ENCODE measurements around the gene SNRK. TPM values are rescaled to one million over a fixed set of nuclear protein-coding genes. Genes with fewer than 3 reads are reported as not detected.

Gene SNRK, protein sequence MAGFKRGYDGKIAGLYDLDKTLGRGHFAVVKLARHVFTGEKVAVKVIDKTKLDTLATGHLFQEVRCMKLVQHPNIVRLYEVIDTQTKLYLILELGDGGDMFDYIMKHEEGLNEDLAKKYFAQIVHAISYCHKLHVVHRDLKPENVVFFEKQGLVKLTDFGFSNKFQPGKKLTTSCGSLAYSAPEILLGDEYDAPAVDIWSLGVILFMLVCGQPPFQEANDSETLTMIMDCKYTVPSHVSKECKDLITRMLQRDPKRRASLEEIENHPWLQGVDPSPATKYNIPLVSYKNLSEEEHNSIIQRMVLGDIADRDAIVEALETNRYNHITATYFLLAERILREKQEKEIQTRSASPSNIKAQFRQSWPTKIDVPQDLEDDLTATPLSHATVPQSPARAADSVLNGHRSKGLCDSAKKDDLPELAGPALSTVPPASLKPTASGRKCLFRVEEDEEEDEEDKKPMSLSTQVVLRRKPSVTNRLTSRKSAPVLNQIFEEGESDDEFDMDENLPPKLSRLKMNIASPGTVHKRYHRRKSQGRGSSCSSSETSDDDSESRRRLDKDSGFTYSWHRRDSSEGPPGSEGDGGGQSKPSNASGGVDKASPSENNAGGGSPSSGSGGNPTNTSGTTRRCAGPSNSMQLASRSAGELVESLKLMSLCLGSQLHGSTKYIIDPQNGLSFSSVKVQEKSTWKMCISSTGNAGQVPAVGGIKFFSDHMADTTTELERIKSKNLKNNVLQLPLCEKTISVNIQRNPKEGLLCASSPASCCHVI
- 33.0 TPM for total RNA-seq

DNA sequence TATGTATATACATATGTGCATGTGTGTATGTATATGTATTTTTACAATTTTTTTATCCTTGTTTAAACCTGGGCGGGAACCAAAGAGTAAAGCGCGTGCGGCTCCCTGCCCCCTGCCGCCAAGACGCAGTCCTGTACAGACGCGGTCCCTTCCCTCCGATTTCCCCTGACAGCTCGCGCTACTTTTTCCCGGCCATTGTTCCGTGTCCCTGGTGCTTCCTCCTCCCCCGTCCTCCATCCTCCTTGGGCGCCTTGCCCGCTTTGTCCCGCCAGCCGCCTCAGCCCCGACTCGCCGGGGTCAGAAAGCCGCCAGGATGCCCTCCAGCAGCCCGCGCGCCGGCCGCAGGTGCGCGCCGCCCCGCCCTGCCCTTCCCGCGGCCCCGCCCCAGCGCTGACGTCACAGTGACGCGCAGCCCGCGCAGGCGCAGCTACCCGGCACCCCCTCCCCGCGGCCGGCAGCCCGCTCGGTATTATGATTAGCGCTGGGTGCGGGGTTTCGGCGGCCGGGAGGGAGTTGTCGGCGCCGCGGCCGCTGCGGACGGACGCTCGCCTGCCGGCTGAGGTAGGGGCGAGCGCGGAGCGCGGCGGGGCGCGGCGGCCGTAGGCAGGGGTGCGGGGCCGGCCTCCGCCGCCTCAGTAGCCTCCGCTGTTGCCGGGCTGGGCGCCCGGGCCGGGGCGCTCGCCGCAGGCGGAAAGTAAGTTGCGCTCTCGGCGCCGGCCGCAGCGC, at the start of gene SNRK:
Gene SNRK (plus strand): TSS at position 426 of the 726 bp plus-strand sequence. CDS start 16,664 bp downstream, outside the sequence.
- peak; percentile 96 for ATAC-seq

DNA sequence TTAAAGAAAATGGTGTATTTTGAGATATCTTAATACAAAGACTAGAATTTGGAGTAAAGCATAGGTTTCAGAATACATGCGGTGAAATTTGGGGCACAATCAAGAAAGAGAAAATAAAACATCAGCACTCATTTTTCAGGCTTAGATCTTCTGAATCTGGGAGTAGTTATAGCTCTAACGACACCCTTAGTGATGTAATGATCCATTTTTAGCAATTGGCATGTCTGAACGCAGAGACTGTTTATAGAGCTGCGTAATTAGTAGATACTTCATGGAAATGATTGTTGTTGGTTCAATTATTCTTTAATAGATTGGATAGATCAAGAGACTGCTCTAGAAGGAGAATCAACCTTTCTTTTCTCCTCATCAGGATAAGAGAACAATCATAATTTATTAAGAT, 47.5 kb upstream of the SNRK start:
- ATAC-seq = no peak

DNA sequence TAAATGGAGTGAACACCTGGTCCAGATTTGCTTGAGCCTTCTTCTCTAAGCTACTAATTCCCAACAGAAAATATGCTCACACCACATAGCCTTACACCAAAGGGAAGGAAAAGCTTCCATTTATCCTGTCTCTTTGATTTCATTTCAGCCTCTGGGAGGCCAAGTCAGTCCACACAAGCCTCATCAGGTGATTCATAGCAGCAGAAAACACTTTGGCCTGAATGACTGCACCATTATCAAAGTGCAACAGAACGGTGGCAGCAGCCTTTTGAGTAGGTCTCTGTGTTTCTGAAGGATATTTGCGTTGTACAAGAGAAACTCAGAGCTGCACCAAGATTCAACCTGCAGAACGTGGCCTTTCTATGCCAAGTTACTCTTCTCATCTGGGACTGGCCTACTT, 46.6 kb upstream of the SNRK start:
- ATAC-seq = no peak

DNA sequence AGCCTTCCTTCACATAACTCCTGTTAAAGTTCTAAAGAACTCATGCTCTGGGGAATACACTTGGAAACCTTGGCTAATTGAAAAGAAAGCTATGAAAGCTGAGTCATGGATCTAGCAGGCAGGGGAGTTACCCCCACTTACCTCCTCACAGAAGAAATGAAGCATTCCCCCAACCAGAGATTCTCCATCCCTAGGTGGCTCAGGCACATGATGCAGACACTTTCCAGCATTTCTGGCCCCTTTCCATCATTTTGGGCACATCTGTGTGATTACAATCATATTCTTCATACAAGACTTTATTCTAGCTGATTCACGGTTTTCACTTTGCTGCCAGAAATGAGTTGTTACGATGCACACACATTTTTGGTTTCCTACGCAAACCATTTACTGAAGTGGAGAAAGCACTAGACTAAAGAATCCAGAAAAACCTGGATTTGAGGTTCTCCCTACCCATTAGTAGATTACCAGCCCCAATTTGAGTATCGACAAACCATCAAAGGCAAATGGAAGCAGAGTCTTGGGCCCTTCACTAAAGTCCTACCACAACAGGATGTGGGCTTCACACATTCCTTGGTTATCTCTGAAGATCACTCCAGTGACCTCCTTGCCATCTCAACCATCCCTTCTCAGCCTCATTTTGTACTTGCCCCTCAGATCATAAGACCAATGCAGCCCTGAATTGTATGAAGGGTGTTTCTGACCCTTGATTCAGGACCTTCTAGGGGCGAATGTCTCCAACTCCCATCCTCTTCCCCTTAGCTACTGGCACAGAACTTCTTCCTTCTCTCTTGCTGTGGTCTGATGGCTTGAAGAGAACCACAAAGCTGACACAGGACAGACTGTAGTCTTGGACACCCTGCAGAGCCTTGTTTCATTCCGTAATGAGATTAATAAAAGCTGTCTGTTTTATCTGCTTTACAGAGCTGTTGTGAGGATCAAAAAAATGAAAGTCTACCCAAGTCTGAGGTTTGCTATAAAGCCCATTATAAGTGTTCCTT, 42.5 kb upstream of the SNRK start:
- ATAC-seq = no peak

DNA sequence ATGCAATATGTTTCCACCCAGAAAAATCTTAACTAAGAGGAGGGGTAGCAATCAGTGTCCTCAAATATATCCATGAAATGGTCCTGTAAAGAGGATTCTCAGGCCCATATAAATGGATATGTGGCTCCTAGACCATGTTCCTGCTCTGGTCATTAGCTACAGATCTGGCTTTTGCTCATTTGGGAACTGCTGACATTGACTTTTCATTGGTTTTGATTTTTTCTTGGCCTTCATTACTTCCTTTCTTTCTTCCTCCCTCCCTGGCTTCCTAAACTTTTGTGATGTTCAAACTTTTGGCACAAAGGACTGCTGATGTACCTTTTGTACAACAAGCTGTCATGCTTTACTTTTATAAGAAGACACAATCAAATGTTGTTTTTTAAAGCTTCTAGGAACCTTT, 41.6 kb upstream of the SNRK start:
- ATAC-seq = no peak

DNA sequence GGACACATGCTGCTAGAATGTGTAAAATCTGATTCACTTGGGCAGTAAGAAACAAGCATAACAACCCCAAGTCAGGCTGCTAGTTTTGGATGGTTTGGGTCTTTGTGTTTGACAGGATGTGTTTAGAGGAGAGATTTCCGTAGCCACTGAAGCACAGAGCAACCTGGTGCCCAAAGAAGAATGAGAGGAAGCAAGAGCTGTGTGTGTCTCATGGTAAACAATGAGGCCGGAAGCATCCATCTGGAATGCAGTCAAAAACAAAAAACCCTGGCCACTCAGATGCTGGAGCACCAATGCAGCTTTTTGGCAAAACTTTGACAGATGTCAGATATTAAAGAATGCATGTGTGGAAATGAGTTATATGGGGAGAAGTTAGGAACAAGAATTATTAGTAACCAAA, 39.4 kb upstream of the SNRK start:
- peak; percentile 21 for ATAC-seq

DNA sequence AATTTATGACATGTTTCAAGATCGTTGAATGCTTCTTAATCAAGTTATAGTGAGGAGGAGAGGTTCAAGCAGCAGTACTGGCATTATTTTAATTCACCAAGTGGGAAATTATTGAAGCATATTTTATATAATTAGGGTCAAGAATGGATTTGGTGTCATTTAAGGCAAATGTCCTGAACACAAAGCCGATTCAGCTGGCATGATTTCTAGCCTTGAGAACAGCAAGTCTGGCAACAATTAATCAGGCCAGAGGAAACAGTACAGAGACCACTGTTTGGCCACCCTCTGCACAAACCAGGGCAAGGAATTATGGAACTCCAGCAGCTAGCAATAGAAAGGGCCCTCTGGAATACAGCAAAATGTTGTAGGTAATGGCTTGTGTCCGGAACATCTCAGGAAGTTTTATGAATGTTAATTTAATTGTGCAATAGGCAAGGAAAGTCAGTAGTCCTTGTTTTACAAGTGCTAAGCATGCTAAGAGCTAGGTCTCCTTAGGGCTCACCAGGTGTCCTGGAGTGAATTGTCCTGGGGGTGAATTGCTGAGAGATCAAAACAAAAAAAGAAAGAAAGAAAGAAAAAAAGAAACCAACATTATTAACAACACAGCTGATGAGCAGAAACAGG, 38.7 kb upstream of the SNRK start:
- no peak for ATAC-seq

DNA sequence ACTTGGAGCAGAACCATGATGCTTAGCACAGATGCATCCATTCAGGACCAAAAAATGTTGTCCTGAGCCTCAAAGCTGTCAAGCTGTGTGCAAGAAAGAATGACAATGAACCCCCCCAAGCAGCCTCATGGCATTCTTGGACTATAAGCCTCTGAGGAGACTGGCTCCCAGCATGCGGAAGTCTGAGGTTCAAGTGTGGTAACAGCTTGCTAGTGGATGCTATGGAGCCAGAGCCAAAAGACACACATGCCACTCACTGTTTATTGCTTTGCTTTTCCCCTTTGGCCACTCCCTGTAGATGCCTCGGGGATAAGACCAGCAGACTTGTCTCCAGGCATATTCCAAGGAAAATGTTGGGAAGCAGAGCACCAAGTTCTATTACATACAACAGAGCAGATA, 38.2 kb upstream of the SNRK start:
- ATAC-seq = no peak

DNA sequence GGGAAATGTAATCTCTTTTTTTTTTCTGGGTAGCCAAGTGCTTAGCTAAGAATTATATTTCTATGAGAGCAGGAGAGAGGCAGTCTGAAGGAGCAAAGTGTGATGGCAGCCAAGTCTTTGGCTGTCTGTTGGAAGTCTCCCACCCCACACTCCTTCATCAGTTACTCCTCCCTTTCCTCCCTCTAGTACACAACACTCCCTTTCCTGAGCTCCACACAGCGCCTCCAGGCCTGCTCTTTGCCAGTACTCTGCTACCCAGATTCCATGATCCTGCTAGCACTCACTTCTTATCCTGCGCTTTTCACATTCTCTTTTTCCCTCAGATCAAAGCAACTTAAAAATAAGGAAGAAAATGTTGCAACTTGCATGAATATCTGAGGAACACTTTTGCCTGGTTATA, 37.4 kb upstream of the SNRK start:
- no peak for ATAC-seq

DNA sequence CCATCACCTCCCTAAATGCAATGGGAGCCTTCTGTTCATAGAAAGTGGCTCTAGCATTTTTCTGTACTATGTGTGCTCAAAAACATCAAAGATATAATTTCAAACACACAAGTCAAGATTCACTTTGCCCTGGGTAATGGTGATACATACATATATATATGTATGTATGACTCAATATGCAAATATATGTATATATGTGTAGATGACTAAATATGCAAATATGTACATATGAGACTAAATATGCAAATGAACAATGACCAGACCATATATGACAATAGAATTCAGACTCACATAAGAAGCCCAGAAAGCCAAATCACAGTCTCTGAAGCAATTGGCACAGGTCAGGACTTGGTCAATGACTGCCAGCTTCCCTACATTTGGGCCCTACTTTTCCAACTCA, 36.9 kb upstream of the SNRK start:
- peak; percentile 54 for ATAC-seq

DNA sequence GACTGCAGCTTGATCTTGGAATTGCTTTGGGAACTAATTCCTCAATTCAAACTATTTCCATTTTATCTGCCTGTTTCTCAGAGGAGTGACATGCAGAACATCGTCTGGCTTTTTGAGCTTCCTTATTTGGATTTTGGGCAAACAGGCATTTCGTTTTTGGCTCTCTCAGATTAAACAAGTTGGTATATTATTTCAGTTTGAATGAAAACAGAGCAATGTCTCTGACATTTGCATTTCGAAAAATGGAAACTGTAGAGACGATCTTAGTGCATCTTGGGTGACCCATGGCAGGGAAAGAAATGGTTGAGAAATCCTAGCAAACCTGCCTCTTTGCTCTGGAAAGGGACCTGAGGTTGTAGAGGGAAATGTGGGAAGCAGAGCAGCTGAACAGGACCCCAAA, 33.0 kb upstream of the SNRK start:
- no peak for ATAC-seq

DNA sequence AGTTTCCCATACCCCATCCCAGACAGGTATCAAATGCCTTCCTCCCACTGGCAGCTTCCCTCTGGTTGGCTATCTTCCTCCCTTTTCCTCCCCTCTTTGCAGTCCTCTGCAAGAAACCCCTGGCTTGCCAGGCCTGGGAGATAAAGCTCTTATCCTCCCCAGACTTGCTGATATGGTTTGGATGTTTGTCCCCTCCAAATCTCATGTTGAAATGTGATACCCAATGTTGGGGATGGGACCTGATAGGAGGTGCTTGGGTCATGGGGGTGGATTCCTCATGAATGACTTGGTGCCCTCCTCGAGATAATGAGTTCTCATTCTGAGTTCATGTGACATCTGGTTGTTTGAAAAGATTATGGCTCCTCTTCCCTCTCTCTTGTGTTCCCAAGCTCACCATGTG, 32.2 kb upstream of the SNRK start:
- no peak for ATAC-seq

DNA sequence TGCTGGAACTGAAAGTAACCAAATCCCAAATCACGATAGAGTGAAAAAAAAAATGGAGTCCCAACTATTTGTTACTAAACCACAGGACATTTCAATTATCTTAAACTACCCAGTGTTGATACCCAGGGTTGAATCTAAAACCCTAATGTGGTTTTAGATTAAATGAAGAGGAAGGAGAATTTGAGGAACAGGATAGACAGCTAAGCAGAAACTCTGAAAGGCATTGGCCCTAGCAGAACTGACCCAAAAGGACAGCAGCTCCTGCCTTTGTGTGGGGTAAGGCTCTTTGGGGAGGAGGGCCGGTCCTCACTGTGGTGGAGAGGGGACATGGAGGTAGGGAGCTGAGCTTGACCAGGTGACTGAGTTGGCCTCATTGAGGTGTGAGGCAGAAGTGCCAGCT, 30.7 kb upstream of the SNRK start:
- ATAC-seq = no peak

DNA sequence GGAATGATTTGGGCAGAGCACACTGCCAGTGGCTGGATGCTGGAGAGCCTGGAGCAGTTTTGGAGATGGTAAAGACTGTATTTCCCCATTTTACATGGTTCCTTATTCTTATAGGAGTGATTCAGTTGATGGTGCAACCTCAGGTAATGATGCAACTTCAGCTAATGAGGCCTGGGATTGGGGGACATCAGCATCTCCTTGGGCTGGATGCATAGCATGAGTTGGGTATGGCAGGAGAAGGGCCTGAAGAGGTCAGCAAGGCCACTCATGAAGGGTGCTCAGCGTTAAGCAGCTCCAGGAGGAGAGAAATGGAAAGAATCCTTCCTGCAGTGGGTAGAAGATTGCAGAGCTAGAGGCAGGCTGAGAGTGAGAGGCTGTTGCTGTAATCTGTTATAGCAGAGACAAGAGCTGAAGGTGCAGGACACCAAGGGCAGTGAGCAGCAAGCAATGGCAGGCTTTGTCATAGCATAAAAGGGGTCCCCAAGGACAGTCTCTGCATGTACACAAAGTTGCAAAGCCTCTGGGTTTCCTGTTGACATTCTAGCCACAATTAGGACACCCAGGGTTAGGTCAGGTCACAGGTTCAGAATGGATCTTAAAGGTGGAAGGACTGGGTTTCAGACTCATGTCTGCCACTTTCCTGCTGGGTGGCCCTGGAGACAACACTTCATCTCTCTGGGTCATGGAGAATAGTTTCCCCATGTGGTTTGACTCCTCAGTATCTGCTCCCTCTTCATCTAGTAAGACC, 29.5 kb upstream of the SNRK start:
- no peak for ATAC-seq

DNA sequence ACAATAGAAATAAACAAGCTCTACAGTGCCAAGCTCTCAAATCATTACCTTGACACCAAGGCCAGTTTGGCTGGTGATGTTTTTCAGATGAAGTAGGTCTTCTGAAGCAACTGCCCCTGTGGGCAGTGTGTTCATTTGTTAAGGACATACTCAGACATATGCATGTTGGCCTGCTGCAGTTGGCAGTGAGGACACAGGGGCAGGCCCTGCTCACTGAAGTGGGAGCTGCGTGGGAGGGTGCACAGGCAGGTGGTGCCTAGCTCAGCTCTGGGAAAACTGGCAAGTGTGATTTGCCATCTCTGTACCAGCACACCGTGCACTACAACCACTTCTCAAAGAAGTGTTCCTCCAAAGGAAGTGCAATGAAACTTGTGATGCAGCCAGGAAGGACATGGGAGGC, 28.5 kb upstream of the SNRK start:
- ATAC-seq = no peak

DNA sequence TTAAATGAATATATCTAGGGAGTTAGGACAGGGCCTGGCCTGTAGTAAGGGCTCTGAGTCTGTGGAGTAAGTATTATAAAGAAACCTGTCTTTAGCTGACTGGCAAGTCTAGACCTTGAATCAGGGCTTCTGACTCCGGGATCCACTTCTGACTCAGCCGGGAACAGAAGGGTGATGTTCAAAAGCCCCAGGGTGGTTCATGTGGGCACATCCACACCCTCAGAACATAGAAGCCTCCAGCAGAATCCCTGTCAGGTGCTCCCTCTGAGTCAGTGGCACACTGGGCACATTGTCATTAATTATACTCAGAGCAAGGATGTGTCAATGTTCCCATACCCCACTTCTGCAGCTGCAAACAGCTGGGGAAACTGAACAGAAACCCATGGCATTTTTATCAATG, 26.7 kb upstream of the SNRK start:
- ATAC-seq = peak; percentile 99

DNA sequence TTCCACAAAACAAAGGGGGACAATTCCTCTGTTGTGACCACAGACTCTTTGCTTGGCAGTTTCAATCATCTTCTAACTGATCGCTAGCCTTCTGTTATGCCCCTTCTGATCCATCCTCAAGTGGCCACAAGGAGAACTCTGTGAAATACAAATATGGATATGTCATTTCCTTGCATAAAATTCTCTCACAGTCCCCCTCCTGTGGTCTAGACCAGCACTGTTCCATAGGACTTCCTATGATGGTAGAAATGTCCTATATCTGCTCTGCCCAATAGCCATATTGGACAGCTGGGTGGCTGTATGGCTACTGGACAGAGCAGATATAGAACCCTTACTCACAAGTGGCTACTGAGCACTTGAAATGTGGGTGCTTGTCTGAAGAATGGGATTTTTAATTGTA, 25.9 kb upstream of the SNRK start:
- no peak for ATAC-seq

DNA sequence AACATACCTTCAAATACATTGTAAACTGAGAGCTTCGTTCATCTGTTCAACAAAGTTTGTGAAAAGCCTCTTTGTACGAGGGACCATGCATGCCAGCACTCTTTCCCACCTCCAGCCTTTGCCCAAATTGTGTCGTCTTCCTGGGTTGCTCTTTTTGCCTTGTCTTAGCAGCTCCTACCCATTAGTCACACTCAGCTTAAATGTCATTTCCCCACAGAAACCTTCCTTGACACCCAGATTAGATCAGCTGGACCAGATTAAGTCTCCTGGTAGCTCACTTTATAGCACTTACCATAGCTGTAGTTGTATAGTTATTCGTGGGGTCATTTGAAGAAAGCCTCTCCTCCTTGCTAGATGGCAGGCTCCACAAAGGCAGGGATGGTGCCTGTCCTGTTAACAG, 24.1 kb upstream of the SNRK start:
- ATAC-seq = no peak

DNA sequence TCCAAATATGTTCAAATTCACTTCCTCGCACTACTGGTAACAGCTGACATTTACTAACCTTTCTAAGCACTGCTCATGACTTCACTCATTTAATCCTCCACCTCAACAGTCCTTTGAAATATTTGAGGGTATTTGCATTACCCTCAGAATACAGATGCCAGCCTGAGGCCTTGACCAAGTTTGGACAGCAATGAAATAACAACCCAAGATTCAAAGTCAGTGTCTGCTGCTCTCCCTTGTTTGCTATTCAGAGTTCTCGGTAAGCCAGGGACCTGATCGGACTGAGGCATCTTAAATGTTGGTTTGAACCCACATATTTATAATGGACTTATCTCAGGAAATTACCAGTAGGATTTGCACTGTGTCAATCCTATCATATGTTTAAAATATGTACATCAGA, 19.9 kb upstream of the SNRK start:
- no peak for ATAC-seq

DNA sequence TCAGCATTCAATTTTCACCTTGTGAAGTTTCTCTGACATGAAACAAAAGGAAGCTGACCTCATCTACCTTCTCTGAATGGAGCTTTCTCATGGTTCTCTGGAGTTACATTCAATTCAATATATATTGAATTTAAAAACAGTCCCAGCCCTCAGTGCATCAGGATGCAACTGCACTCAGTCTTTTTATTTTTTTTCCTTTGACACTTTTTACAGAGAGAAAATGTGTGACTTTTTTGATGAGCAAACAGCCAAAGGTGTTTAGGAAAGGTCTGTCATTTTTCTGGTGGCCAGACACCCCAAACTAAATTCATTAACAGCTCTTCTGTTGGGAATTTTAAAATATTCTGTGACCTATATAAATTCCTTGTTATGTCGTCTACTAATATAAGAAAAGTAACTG, 19.3 kb upstream of the SNRK start:
- no peak for ATAC-seq

DNA sequence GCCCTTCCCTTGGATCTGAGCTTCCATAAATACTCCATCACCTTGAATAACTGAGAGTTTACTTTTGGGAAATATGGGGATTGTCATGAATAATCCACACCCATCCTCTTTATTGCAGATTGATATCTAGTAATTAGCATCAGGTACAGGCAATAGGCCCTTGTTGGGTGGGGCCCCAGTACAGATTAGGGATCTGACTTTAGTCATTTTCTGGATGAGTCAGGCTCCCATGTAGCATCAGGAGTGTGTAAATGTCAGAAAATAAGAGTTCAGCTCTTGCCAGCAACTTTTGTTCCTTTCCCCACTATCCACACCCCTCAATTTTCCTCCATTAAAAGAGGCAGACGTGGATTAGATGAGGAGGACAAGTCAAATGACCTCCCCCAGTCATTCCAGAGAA, 17.7 kb upstream of the SNRK start:
- ATAC-seq = peak; percentile 86
